Lower leg skin (tissue), 4 donors: ENCODE results near the gene COL4A6. TPM values are rescaled to one million over a fixed set of nuclear protein-coding genes. Genes with fewer than 3 reads are reported as not detected.

Source experiments
- DNase-seq, 2 donors: peaks; one replicate each; pipeline ENCODE4 v3.0.0-alpha.2; 2019; ENCODE audit warnings: low spot score in 2 of 2
- H3K4me3 ChIP-seq: fragments of 200-600 bp; sonication (generic); 2 replicates; pipeline ENCODE4 v1.5.1; 2017; ENCODE audit warnings: mild to moderate bottlenecking, low read depth; ENCODE audit not compliant: poor library complexity, severe bottlenecking
- CTCF ChIP-seq, 3 donors: fragments of 450-650 bp; IDR thresholded peaks; one replicate each; pipeline ENCODE4 v1.5.1; 2016; ENCODE audit warnings: antibody characterized with exemption in 3 of 3, mild to moderate bottlenecking in 3 of 3, moderate library complexity in 2 of 3
- POLR2A ChIP-seq, 2 donors: fragments of 450-650 bp; IDR thresholded peaks; one replicate each; pipeline ENCODE4 v1.6.1; 2016 to 2017; ENCODE audit warnings: antibody characterized with exemption in 2 of 2, mild to moderate bottlenecking in 1 of 2, moderate library complexity in 1 of 2
- whole genome bisulfite sequencing, 2 donors: methylation state at CpG; one replicate each; pipeline ENCODE4 v1.1.5; 2018; 5-methylcytosine and 5-hydroxymethylcytosine counted together
- intact Hi-C: fragments of 100-400 bp; cut with DNase I; formaldehyde crosslinking; loops from one replicate; pipeline ENCODE4 v1.15.0; 2023; ENCODE audit warnings: low total_unique reads
- total RNA-seq, 4 donors: library from RNA; depleted of rRNA; stranded (reverse); fragments of >200 nt; gene quantifications; one replicate each; pipeline ENCODE4 v1.1.0, GENCODE V29; 2016

COL4A6 gene
- total RNA-seq, 4 donors from 2014 or later: 9.4 to 15.3 (median 11.6) TPM

- no peak for DNase-seq
- intact Hi-C loops: no loop called here
- 64 to 97% methylated on average over 7 of the region's 7 CpGs for WGBS, 2 donors
- H3K4me3 ChIP-seq: no peak overlapping the region
- TF ChIP-seq CTCF (IDR thresholded peaks at IDR 0.05): no peak
- no peak for TF ChIP-seq POLR2A (IDR thresholded peaks at IDR 0.05)
Measured at GRCh38 chrX:108138814-108139702, 299.2 kb downstream of the COL4A6 start.

GRCh38 chrX:108134724-108135123 lies 303.5 kb downstream of the COL4A6 start:
- intact Hi-C loops: no loop called here
- TF ChIP-seq POLR2A (IDR thresholded peaks at IDR 0.05): no peak
- no peak for TF ChIP-seq CTCF (IDR thresholded peaks at IDR 0.05)
- no peak overlapping the region for H3K4me3 ChIP-seq

GRCh38 chrX:108132876-108133275 lies 305.3 kb downstream of the COL4A6 start:
- intact Hi-C loops: no loop called here
- TF ChIP-seq POLR2A (IDR thresholded peaks at IDR 0.05) (no peak), CTCF (IDR thresholded peaks at IDR 0.05) (no peak)
- no peak for DNase-seq
- H3K4me3 ChIP-seq: no peak overlapping the region
- 68 to 73% methylated on average over 2 of the region's 2 CpGs for WGBS, 2 donors

More at GRCh38 chrX:108134724-108135123, 303.5 kb downstream of the COL4A6 start:
- no peak for DNase-seq
- WGBS, 2 donors: 72 to 100% methylated on average over 1 of the region's 1 CpG

- 84 to 100% methylated on average over 8 of the region's 8 CpGs for WGBS, 2 donors
- no peak for DNase-seq
- intact Hi-C loops: no loop called here
- TF ChIP-seq POLR2A (IDR thresholded peaks at IDR 0.05) (no peak), CTCF (IDR thresholded peaks at IDR 0.05) (no peak)
- no peak overlapping the region for H3K4me3 ChIP-seq
Measured at GRCh38 chrX:108132034-108132433, 306.2 kb downstream of the COL4A6 start.

- intact Hi-C loops: no loop called here
- 76 to 83% methylated on average over 2 of the region's 2 CpGs for WGBS, 2 donors
- H3K4me3 ChIP-seq: no peak overlapping the region
- no peak for DNase-seq
- TF ChIP-seq CTCF (IDR thresholded peaks at IDR 0.05) (no peak), POLR2A (IDR thresholded peaks at IDR 0.05) (no peak)
Measured at GRCh38 chrX:108131471-108131870, 306.8 kb downstream of the COL4A6 start.
